HTR-8/SVneo (cell line): ENCODE measurements around the gene IFT172.
"Not testable (repeated sequence)": the region's sequence is repeated elsewhere in the genome, so short reads cannot be mapped to it uniquely, and the experiment has no call there.

ENCODE experiments used
- DNase-seq: peaks from one replicate; pipeline ENCODE4 v3.0.0; 2011; ENCODE audit warnings: low spot score, mixed read lengths; ENCODE audit not compliant: insufficient read length
- FAIRE-seq: peaks from 2 replicates; lab custom pipeline; 2011; peaks lifted over from hg19 to GRCh38; lab: Jason Lieb, UNC

The IFT172 gene

GRCh38 chr2:27431395-27431794, 58.1 kb downstream of the IFT172 start:
- DNase-seq (no peak), FAIRE-seq (no peak)

- DNase-seq: peak; percentile 91
- peak; percentile 72 for FAIRE-seq
Measured at GRCh38 chr2:27428978-27429541, 60.5 kb downstream of the IFT172 start.

GRCh38 chr2:27428213-27428977, 61.1 kb downstream of the IFT172 start, which contains the start of gene NRBP1:
TSS of gene NRBP1 (plus strand) at chr2:27428631. CDS start at chr2:27433274, 4,643 bp downstream.
- peak; percentile 90 for FAIRE-seq

GRCh38 chr2:27427863-27428212, 61.7 kb downstream of the IFT172 start:
- DNase-seq (no peak), FAIRE-seq (no peak)

More at GRCh38 chr2:27428213-27428977, 61.1 kb downstream of the IFT172 start, which contains the start of gene NRBP1:
- DNase-seq: peak; percentile 96

- FAIRE-seq: not testable (repeated sequence)
Measured at GRCh38 chr2:27425039-27425438, 64.5 kb downstream of the IFT172 start.

GRCh38 chr2:27422958-27423357, 66.6 kb downstream of the IFT172 start:
- FAIRE-seq: no peak
- DNase-seq: no peak

More at GRCh38 chr2:27425039-27425438, 64.5 kb downstream of the IFT172 start:
- not testable (repeated sequence) for DNase-seq

GRCh38 chr2:27421660-27422250, 67.8 kb downstream of the IFT172 start:
- FAIRE-seq: no peak
- no peak for DNase-seq

GRCh38 chr2:27420996-27421395, 68.5 kb downstream of the IFT172 start:
- no peak for DNase-seq
- no peak for FAIRE-seq

GRCh38 chr2:27416151-27416550, 73.4 kb downstream of the IFT172 start:
- DNase-seq (no peak), FAIRE-seq (no peak)

- no peak for DNase-seq
- FAIRE-seq: no peak
Measured at GRCh38 chr2:27412419-27413152, 77.0 kb downstream of the IFT172 start.

GRCh38 chr2:27409321-27410073, 80.0 kb downstream of the IFT172 start, which contains the start of gene PPM1G:
TSS of gene PPM1G (minus strand) at chr2:27409591. CDS start at chr2:27409422, 169 bp downstream.
- FAIRE-seq: peak; percentile 90
- peak; percentile 93 for DNase-seq

- FAIRE-seq: no peak
- peak; percentile 41 for DNase-seq
Measured at GRCh38 chr2:27408601-27409320, 80.8 kb downstream of the IFT172 start.

GRCh38 chr2:27407798-27408491, 81.6 kb downstream of the IFT172 start:
- DNase-seq: peak; percentile 75
- no peak for FAIRE-seq

- no peak for FAIRE-seq
Measured at GRCh38 chr2:27400348-27401135, 89.0 kb downstream of the IFT172 start.

GRCh38 chr2:27398962-27399361, 90.6 kb downstream of the IFT172 start:
- no peak for DNase-seq
- FAIRE-seq: no peak

More at GRCh38 chr2:27400348-27401135, 89.0 kb downstream of the IFT172 start:
- no peak for DNase-seq
